Left ventricle myocardium inferior (tissue), 1 donor: Measurements from ENCODE around the gene YY1. TPM values are rescaled to one million over a fixed set of nuclear protein-coding genes. Genes with fewer than 3 reads are reported as not detected.
A peak's percentile ranks its signal among the peaks of the same experiment; 100 is the strongest.

Experiments used
- DNase-seq: peaks from one replicate; pipeline ENCODE4 v3.0.0-alpha.2; 2020
- H3K27ac ChIP-seq: fragments of 200-600 bp; replicated peaks from 2 replicates; pipeline ENCODE4 v1.8.0; 2021
- H3K27me3 ChIP-seq: fragments of 200-600 bp; 2 replicates; pipeline ENCODE4 v1.8.0; 2021; ENCODE audit warnings: low read depth
- H3K36me3 ChIP-seq: fragments of 200-600 bp; 2 replicates; pipeline ENCODE4 v1.8.0; 2021
- H3K4me1 ChIP-seq: fragments of 200-600 bp; 2 replicates; pipeline ENCODE4 v1.8.0; 2021
- H3K4me3 ChIP-seq: fragments of 200-600 bp; 2 replicates; pipeline ENCODE4 v1.8.0; 2021; ENCODE audit warnings: mild to moderate bottlenecking, moderate library complexity
- H3K9me3 ChIP-seq: fragments of 200-600 bp; replicated peaks from 2 replicates; pipeline ENCODE4 v1.8.0; 2021
- intact Hi-C: fragments of 100-400 bp; cut with micrococcal nuclease; formaldehyde crosslinking; loops from one replicate; pipeline ENCODE4 v1.11.0; 2022
- total RNA-seq: library from RNA; stranded (reverse); fragmentation: NEBNext Ultra II Directional; extraction: Animal tissue kit (Norgen Biotek cat#: 25700); gene quantifications from one replicate; pipeline ENCODE4 v1.2.1, GENCODE V29; 2021
- TF ChIP-seq, protein P1 (sequence below): fragments of 200-600 bp; IDR thresholded peaks from 2 replicates; pipeline ENCODE4 v1.8.0; 2021; ENCODE audit warnings: antibody characterized with exemption, mild to moderate bottlenecking, borderline replicate concordance
- donor health status: DM: no; HTN: yes; CAD: no; lungs with severe emphysema.

YY1 gene
- total RNA-seq, 1 donor from 2014 or later: 44.7 TPM

GRCh38 chr14:100243020-100243419 is 4.1 kb downstream of the YY1 start:
- Histone ChIP-seq H3K4me3 (no peak overlapping the region), H3K27ac (peak overlapping the region; percentile 11), H3K4me1 (peaks cover 87% of the 10 kb centered on the region), H3K27me3 (no peaks in the 10 kb centered on the region), H3K36me3 (no peaks in the 10 kb centered on the region), H3K9me3 (no peaks in the 10 kb centered on the region)
- TF ChIP-seq, protein P1, sequence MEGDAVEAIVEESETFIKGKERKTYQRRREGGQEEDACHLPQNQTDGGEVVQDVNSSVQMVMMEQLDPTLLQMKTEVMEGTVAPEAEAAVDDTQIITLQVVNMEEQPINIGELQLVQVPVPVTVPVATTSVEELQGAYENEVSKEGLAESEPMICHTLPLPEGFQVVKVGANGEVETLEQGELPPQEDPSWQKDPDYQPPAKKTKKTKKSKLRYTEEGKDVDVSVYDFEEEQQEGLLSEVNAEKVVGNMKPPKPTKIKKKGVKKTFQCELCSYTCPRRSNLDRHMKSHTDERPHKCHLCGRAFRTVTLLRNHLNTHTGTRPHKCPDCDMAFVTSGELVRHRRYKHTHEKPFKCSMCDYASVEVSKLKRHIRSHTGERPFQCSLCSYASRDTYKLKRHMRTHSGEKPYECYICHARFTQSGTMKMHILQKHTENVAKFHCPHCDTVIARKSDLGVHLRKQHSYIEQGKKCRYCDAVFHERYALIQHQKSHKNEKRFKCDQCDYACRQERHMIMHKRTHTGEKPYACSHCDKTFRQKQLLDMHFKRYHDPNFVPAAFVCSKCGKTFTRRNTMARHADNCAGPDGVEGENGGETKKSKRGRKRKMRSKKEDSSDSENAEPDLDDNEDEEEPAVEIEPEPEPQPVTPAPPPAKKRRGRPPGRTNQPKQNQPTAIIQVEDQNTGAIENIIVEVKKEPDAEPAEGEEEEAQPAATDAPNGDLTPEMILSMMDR: no peak
- intact Hi-C loops: no loop called here
- DNase-seq: no peak

DNA sequence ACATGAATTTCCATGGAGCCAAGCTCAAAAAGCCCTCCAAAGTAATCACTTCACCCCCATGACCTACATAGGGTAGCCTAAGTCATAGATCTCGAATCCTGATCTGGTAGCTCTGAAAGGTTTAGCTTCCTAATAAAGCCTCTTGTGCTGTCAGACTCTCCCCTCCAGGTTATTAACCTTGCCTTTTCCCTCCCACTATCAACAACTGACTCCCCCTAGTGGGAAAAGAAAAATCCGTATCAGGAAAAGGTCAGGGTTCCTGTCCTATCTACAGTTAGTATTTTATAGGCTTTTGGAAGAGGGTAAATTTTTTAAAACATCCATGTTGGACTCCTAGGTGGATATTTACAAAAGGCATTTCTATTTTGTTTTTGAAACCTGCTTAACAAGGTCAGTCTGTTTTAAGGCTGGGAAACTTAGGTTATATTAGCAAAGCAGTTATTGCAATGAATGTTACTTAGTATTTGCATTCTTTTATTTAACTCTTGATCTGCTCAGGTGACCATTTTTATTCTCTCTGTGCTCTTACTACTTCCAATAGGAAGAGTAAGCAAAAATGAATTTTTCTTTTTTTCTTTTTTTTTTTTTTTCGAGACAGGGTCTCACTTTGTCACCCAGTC is 8.0 kb downstream of the YY1 start:
- peak overlapping the region; percentile 28 for H3K27ac ChIP-seq
- H3K9me3 ChIP-seq: no peaks in the 10 kb centered on the region
- TF ChIP-seq, protein P1: peak; percentile 67
- no peaks in the 10 kb centered on the region for H3K36me3 ChIP-seq
- no peak for DNase-seq
- intact Hi-C loops: no loop called here
- H3K4me1 ChIP-seq: peaks cover 92% of the 10 kb centered on the region
- H3K27me3 ChIP-seq: no peaks in the 10 kb centered on the region
- H3K4me3 ChIP-seq: no peak overlapping the region

DNA sequence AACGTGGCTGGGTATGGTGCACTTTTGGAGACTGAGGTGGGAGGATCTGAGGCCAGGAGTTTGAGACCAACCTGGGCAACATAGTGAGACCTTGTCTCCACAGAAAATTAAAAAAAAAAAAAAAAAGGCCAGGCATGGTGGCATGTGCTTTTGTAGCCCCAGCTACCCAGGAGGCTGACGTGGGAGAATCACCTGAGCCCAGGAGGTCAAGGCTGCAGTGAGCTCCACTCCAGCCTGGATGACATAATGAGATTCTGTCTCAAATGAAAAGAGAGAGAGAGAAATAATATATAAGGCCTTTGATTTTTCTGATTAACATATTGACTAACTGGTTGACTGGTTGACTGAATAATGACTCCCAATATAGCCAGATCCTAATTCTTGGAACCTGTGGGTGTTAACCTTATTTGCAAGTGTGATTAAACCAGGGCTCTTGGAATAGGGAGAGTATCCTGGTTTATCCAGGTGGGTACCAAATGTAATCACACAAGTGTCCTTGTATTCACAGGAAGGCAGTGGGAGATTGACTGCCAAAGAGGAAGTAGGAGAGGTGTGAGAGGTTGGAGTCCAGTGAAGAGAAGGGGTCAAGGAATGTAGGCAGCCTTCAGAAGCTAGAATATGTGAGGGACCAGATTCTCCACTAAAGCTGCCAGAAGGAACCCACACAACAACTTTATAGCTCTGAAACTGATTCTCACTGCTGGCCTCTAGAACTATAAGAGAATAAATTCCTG is 12.0 kb downstream of the YY1 start:
- no peak for DNase-seq
- H3K36me3 ChIP-seq: no peaks in the 10 kb centered on the region
- H3K27ac ChIP-seq: no peak overlapping the region
- TF ChIP-seq, protein P1: no peak
- H3K4me3 ChIP-seq: no peak overlapping the region
- no peaks in the 10 kb centered on the region for H3K27me3 ChIP-seq
- H3K4me1 ChIP-seq: peaks cover 87% of the 10 kb centered on the region
- H3K9me3 ChIP-seq: no peaks in the 10 kb centered on the region
- intact Hi-C loops: no loop called here

DNA sequence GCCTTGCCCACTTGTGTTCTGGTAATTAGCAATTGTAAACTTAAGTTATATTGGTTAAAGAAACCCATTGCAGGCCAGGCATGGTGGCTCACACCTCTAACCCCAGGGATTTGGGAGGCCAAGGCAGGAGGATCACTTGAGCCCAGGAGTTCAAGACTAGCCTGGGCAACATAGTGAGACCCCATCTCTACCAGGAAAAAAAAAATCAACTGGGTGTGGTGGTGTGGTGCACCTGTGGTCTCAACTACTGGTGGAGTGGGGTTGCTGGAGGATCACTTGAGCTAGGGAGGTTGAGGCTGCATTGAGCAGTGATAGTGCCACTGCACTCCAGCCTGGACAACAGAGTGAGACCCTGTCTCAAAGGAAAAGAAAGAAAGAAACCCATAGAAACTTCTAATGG is 13.7 kb downstream of the YY1 start:
- intact Hi-C loops: no loop called here
- no peak overlapping the region for H3K27ac ChIP-seq

GRCh38 chr14:100256339-100256895 is 17.5 kb downstream of the YY1 start:
- H3K4me1 ChIP-seq: peaks cover 84% of the 10 kb centered on the region
- no peak overlapping the region for H3K4me3 ChIP-seq
- TF ChIP-seq, protein P1: no peak

More for the DNA sequence above, 13.7 kb downstream of the YY1 start:
- TF ChIP-seq, protein P1: no peak
- no peak overlapping the region for H3K4me3 ChIP-seq
- no peak for DNase-seq
- H3K36me3 ChIP-seq: no peaks in the 10 kb centered on the region
- H3K9me3 ChIP-seq: no peaks in the 10 kb centered on the region
- H3K27me3 ChIP-seq: no peaks in the 10 kb centered on the region
- peaks cover 87% of the 10 kb centered on the region for H3K4me1 ChIP-seq

More at GRCh38 chr14:100256339-100256895, 17.5 kb downstream of the YY1 start:
- no peaks in the 10 kb centered on the region for H3K36me3 ChIP-seq
- H3K27me3 ChIP-seq: no peaks in the 10 kb centered on the region
- DNase-seq: no peak
- no peak overlapping the region for H3K27ac ChIP-seq
- intact Hi-C loops: no loop called here
- H3K9me3 ChIP-seq: no peaks in the 10 kb centered on the region
